Testis (tissue), 3 donors: Measurements from ENCODE around the gene LCK. TPM values are rescaled to one million over a fixed set of nuclear protein-coding genes. Genes with fewer than 3 reads are reported as not detected.
A peak's percentile ranks its signal among the peaks of the same experiment; 100 is the strongest.

ENCODE experiments used
- DNase-seq: peaks from one replicate; pipeline ENCODE4 v3.0.0-alpha.2; 2019
- H3K27ac ChIP-seq, 2 donors: fragments of 200-600 bp; sonication (generic); one replicate each; pipeline ENCODE4 v1.5.1; 2019
- H3K27me3 ChIP-seq: fragments of 200-600 bp; sonication (generic); one replicate; pipeline ENCODE4 v1.5.1; 2019
- H3K36me3 ChIP-seq: fragments of 200-600 bp; sonication (generic); one replicate; pipeline ENCODE4 v1.5.1; 2017; ENCODE audit warnings: low read depth; ENCODE audit errors: missing control alignments
- H3K4me1 ChIP-seq: fragments of 200-600 bp; sonication (generic); one replicate; pipeline ENCODE4 v1.5.1; 2019
- H3K4me3 ChIP-seq, 2 donors: fragments of 200-600 bp; sonication (generic); one replicate each; pipeline ENCODE4 v1.5.1; 2017 to 2019
- H3K9me3 ChIP-seq: fragments of 200-600 bp; sonication (generic); one replicate; pipeline ENCODE4 v1.5.1; 2017
- POLR2A ChIP-seq: fragments of 450-650 bp; IDR thresholded peaks from one replicate; pipeline ENCODE4 v1.6.1; 2017; ENCODE audit warnings: antibody characterized with exemption, mild to moderate bottlenecking, moderate library complexity
- WGBS, 2 donors: methylation state at CpG; one replicate each; pipeline ENCODE4 v1.1.5; 2018; 5-methylcytosine and 5-hydroxymethylcytosine counted together
- intact Hi-C: fragments of 100-400 bp; cut with DNase I; formaldehyde crosslinking; loops from one replicate; pipeline ENCODE4 v1.15.1; 2023; ENCODE audit warnings: low total_unique reads
- polyA plus RNA-seq: library from polyadenylated mRNA; stranded (reverse); fragments of 350-450 nt; fragmentation: Illumina TruSeq; extraction: RNeasy Lipid Tissue Mini Kit (QIAGEN cat#74804); gene quantifications from one replicate; pipeline ENCODE4 v1.2.3, GENCODE V29; 2014; ENCODE audit warnings: low read depth, low replicate concordance; ENCODE audit not compliant: insufficient read depth
- total RNA-seq, 2 donors: library from RNA; depleted of rRNA; stranded (reverse); fragments of >200 nt; gene quantifications; one replicate each; pipeline ENCODE4 v1.2.3, GENCODE V29; 2016
- TF ChIP-seq, protein P1 (sequence below), 3 experiments: fragments of 450-650 bp in 2 of 3; fragments of 200-600 bp in 1 of 3; sonication (generic) in 1 of 3; IDR thresholded peaks; one replicate each; pipeline ENCODE4 v1.5.1; 2016 to 2019; ENCODE audit warnings: antibody characterized with exemption in 3 of 3, mild to moderate bottlenecking in 2 of 3, moderate library complexity in 1 of 3

Gene LCK
- total and polyA plus RNA-seq, 3 donors from 2014 or later, result 0.79 to 4.3 (median 3.2) TPM

DNA sequence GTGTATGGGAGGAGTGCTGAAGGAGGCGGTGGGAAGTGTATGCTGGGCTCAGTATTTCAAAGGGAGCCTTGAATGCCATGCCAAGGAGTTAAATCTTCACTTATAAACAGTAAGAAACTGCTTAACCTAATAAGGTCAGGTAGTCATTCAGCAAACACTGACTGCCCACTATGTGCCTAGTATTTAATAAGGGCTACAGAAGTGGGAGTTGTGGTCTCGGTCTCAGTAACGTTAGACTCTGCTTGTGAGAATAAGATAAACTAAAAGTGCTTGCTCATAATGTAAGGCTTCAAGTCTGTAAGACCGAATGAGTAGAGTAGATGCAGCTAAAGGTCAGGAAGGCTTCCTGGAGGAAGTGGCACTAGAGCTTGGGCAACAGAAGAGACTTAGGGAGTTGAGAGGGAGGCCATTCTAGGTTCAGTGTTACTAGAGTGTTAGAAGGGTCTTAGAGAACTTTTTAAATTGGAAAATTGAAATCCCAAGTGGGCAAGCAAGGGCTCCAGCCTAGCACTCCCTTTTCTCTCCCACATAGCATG is 78.9 kb downstream of the LCK start:
- H3K27ac ChIP-seq, result no peak overlapping the region
- H3K4me1 ChIP-seq, result peaks cover 23% of the 10 kb centered on the region
- no peaks in the 10 kb centered on the region for H3K9me3 ChIP-seq
- H3K27me3 ChIP-seq, result no peaks in the 10 kb centered on the region
- TF ChIP-seq, protein P1, sequence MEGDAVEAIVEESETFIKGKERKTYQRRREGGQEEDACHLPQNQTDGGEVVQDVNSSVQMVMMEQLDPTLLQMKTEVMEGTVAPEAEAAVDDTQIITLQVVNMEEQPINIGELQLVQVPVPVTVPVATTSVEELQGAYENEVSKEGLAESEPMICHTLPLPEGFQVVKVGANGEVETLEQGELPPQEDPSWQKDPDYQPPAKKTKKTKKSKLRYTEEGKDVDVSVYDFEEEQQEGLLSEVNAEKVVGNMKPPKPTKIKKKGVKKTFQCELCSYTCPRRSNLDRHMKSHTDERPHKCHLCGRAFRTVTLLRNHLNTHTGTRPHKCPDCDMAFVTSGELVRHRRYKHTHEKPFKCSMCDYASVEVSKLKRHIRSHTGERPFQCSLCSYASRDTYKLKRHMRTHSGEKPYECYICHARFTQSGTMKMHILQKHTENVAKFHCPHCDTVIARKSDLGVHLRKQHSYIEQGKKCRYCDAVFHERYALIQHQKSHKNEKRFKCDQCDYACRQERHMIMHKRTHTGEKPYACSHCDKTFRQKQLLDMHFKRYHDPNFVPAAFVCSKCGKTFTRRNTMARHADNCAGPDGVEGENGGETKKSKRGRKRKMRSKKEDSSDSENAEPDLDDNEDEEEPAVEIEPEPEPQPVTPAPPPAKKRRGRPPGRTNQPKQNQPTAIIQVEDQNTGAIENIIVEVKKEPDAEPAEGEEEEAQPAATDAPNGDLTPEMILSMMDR (IDR thresholded peaks at IDR 0.05), result no peak
- TF ChIP-seq POLR2A, result no peak
- WGBS, 2 donors, result 85 to 91% methylated on average over 4 of the region's 4 CpGs
- DNase-seq, result no peak
- no peak overlapping the region for H3K4me3 ChIP-seq
- H3K36me3 ChIP-seq, result no peaks in the 10 kb centered on the region
- intact Hi-C loops, result loop anchor here (10.0 kb wide), 1 partner anchor 85 kb away; the partner anchor contains the start of gene FAM167B

DNA sequence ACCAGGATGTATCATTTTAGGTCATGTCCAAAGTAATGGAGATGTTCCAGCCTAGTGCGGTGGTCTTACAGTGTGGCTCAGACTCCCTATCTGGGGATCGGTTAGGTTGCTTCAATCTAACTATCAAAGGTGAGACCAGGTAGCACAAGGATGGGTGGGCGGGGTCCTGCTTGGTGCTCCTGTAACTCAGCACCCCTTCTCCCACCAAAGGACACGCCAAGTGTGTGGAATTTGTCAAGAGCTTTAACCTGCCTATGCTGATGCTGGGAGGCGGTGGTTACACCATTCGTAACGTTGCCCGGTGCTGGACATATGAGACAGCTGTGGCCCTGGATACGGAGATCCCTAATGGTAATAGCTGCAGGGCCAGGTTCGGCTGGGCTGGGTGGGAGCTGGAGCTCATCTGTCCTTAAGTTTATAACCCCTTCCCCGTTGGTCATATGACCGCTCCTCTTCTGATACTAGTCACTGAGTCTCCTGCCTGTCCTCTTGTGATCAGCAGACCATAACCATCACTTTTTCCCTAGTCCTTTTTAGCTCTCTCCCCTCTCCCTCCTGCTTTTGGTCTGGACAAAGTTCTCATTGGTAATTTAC is 79.6 kb downstream of the LCK start:
- Histone ChIP-seq H3K27me3 (no peaks in the 10 kb centered on the region), H3K4me3 (no peak overlapping the region), H3K27ac (no peak overlapping the region), H3K4me1 (peaks cover 23% of the 10 kb centered on the region), H3K36me3 (no peaks in the 10 kb centered on the region), H3K9me3 (no peaks in the 10 kb centered on the region)
- intact Hi-C loops, result loop anchor here (10.0 kb wide), 1 partner anchor 86 kb away; the partner anchor contains the start of gene FAM167B
- no peak for DNase-seq
- TF ChIP-seq, protein P1 (IDR thresholded peaks at IDR 0.05), result no peak
- no peak for TF ChIP-seq POLR2A
- WGBS, 2 donors, result 84 to 92% methylated on average over 10 to 12 of the region's 12 CpGs

- no peak overlapping the region for H3K4me3 ChIP-seq
- intact Hi-C loops, result loop anchor here (10.0 kb wide), 1 partner anchor 87 kb away; the partner anchor contains the start of gene FAM167B
- H3K36me3 ChIP-seq, result no peaks in the 10 kb centered on the region
- no peak for DNase-seq
- peak overlapping the region in 1 of 2 donors; percentile 62 for H3K27ac ChIP-seq
- WGBS, 2 donors, result 85 to 89% methylated on average over 3 to 12 of the region's 12 CpGs
- TF ChIP-seq, protein P1 (IDR thresholded peaks at IDR 0.05), result no peak
- TF ChIP-seq POLR2A, result no peak
- H3K9me3 ChIP-seq, result no peaks in the 10 kb centered on the region
- H3K27me3 ChIP-seq, result no peaks in the 10 kb centered on the region
- H3K4me1 ChIP-seq, result peaks cover 27% of the 10 kb centered on the region
These were observed 80.5 kb downstream of the LCK start for GRCh38 chr1:32331549-32331948.

- no peak for DNase-seq
- no peaks in the 10 kb centered on the region for H3K9me3 ChIP-seq
- intact Hi-C loops, result loop anchor here (10.0 kb wide), 1 partner anchor 88 kb away; the partner anchor contains the start of gene FAM167B
- TF ChIP-seq POLR2A, result no peak
- TF ChIP-seq, protein P1 (IDR thresholded peaks at IDR 0.05), result no peak
- H3K27me3 ChIP-seq, result no peaks in the 10 kb centered on the region
- peaks cover 36% of the 10 kb centered on the region for H3K4me1 ChIP-seq
- H3K36me3 ChIP-seq, result no peaks in the 10 kb centered on the region
- peak overlapping the region; percentile 44 to 62 for H3K27ac ChIP-seq
- WGBS, 2 donors, result 69 to 72% methylated on average over 2 to 3 of the region's 3 CpGs
- no peak overlapping the region for H3K4me3 ChIP-seq
These were observed 81.4 kb downstream of the LCK start for GRCh38 chr1:32332290-32333079.
